ENCODE data around the gene OTC.

OTC gene

GRCh38 chrX:38465686-38466085 is 113.3 kb downstream of the OTC start:
- no peak for DNase-seq (ENCODE audit: low read depth in 1 of 2, low spot score in 1 of 2)

- DNase-seq (ENCODE audit: low read depth in 1 of 2, low spot score in 1 of 2): no peak
Observed at GRCh38 chrX:38468563-38469157, 116.3 kb downstream of the OTC start.
